ENCODE measurements around the gene ZNF385B. TPM values are rescaled to one million over a fixed set of nuclear protein-coding genes. Genes with fewer than 3 reads are reported as not detected.
A peak's percentile ranks its signal among the peaks of the same experiment; 100 is the strongest.

Gene ZNF385B
- total RNA-seq, 2 donors from 2014 or later = under 0.01 TPM; not detected in 1

DNA sequence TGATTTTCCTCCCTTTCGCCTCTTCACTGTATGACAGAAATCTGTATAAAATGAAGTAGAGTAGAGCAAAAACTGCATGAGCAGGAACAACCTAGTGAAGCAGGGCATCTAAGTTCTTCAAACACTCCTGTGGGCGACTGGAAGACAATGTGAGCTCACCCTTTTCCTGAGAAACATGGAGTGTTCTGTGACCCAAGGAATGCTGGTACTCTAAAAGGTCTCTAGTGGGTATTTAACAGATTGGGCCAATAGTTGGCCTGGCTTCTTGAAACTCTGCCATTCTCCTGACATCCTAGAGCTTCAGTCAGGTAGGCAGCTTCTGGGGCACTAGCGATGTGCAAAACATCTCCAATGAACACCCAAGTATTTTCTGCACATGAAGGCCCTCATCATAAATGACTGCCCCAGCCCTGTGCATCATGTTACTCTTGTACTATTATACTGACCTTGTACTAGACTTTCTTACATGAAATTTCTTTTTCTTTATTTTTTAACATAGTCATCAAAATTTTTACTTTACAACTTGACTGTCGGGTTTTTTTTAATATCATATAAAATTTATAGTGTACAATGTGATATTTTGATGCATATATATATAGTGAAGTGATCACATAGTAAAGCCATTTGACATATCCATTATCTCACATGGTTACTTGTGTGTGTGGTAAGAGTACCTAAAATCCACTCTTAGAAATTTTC lies 302.2 kb downstream of the ZNF385B start:
- intact Hi-C loops (cut with DNase I) = no loop called here
- DNase-seq = no peak
- TF ChIP-seq POLR2A (IDR thresholded peaks at IDR 0.05) = no peak
- TF ChIP-seq, protein P1, sequence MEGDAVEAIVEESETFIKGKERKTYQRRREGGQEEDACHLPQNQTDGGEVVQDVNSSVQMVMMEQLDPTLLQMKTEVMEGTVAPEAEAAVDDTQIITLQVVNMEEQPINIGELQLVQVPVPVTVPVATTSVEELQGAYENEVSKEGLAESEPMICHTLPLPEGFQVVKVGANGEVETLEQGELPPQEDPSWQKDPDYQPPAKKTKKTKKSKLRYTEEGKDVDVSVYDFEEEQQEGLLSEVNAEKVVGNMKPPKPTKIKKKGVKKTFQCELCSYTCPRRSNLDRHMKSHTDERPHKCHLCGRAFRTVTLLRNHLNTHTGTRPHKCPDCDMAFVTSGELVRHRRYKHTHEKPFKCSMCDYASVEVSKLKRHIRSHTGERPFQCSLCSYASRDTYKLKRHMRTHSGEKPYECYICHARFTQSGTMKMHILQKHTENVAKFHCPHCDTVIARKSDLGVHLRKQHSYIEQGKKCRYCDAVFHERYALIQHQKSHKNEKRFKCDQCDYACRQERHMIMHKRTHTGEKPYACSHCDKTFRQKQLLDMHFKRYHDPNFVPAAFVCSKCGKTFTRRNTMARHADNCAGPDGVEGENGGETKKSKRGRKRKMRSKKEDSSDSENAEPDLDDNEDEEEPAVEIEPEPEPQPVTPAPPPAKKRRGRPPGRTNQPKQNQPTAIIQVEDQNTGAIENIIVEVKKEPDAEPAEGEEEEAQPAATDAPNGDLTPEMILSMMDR (IDR thresholded peaks at IDR 0.05) = no peak
- Histone ChIP-seq H3K4me1 (peaks cover 38% of the 10 kb centered on the region), H3K4me3 (no peak overlapping the region), H3K36me3 (replicated peaks in 1 of 2; ENCODE audit: insufficient read depth in 1 of 2, low read depth in 2 of 2) (no peaks in the 10 kb centered on the region), H3K9me3 (no peaks in the 10 kb centered on the region), H3K27me3 (no peaks in the 10 kb centered on the region), H3K27ac (no peak overlapping the region)
- no peak for ATAC-seq
- WGBS, 2 donors = 88 to 94% methylated on average over 4 of the region's 4 CpGs

DNA sequence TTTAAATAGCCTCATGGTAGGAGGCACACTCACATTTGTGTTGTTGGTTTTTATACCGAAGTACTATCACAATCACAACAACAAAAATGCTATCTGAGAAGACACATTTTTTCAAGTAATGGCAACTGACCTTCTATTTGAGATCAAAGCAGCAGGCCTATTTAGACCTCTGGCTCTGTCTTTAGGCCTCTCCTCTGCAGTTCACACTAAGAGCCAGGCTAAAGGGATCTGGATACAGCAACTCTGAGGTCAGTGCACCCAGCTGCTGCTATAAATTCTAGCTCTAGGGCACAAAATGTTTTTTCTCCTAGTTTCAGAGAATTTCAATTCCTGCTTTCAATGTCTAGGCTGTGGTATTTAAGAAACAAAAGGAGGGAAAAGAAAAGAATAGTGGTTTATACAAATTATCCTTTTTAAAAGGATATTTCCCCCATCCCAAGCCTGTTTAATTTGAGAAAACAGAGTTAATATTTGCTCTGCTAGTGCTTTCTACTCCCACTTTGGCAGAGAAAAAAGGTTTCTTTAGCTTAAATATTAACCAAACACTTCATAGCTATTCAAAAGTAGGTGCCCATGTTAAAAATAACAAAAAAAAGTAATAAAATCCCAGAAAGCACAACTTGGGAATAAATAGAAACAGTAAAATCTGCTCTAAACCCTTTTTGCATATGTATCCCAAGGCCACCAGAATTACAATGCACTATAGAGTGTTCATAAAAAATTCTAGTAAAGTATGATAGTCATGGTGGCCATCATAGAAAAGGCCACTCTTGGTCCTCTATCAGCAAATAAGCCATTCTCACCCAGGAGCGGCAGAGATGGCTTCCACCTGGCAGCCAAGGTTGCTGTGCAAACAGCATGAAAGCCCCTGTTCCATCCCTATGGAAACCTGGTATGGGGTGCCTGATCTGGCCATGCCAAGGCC lies 303.1 kb downstream of the ZNF385B start:
- H3K36me3 ChIP-seq (replicated peaks in 1 of 2; ENCODE audit: insufficient read depth in 1 of 2, low read depth in 2 of 2) = no peaks in the 10 kb centered on the region
- H3K4me3 ChIP-seq = no peak overlapping the region
- H3K4me1 ChIP-seq = peaks cover 38% of the 10 kb centered on the region
- intact Hi-C loops (cut with DNase I) = no loop called here
- DNase-seq (peak in 3 of 4 donors; percentile 11 to 15 (median 14)), ATAC-seq (peak; percentile 69)
- TF ChIP-seq, protein P1 (IDR thresholded peaks at IDR 0.05) = no peak
- no peak for TF ChIP-seq POLR2A (IDR thresholded peaks at IDR 0.05)
- H3K27ac ChIP-seq = peak overlapping the region; percentile 33 to 65 (median 51)
- 28 to 31% methylated on average over 2 of the region's 2 CpGs for WGBS, 2 donors
- no peaks in the 10 kb centered on the region for H3K9me3 ChIP-seq
- no peaks in the 10 kb centered on the region for H3K27me3 ChIP-seq

DNA sequence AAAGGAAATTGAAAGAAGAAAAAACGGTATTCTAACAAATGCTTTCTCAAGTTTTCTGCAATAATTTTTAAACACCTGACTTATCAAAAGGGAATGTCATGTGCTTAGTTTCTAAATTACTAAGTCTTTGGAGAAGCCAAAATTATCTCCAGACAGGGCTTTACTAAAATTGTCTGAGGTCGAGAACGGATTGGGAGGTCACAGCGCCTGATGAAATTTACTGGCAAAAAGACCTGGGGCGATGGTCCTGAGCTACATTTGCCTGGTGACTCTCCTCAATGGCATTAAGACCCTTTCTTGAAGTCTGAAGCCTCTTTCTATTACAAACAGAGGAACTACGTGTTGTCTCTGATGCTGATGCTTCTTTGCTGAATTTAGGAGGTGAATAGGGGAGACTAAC lies 305.0 kb downstream of the ZNF385B start:
- ATAC-seq (no peak), DNase-seq (no peak)
- peaks cover 23% of the 10 kb centered on the region for H3K4me1 ChIP-seq
- H3K9me3 ChIP-seq = no peaks in the 10 kb centered on the region
- TF ChIP-seq, protein P1 (IDR thresholded peaks at IDR 0.05) = no peak
- no peak for TF ChIP-seq POLR2A (IDR thresholded peaks at IDR 0.05)
- no peaks in the 10 kb centered on the region for H3K36me3 ChIP-seq (replicated peaks in 1 of 2; ENCODE audit: insufficient read depth in 1 of 2, low read depth in 2 of 2)
- intact Hi-C loops (cut with DNase I) = no loop called here
- no peaks in the 10 kb centered on the region for H3K27me3 ChIP-seq
- WGBS, 2 donors = 92 to 93% methylated on average over 6 of the region's 6 CpGs
- H3K27ac ChIP-seq = no peak overlapping the region
- H3K4me3 ChIP-seq = no peak overlapping the region

DNA sequence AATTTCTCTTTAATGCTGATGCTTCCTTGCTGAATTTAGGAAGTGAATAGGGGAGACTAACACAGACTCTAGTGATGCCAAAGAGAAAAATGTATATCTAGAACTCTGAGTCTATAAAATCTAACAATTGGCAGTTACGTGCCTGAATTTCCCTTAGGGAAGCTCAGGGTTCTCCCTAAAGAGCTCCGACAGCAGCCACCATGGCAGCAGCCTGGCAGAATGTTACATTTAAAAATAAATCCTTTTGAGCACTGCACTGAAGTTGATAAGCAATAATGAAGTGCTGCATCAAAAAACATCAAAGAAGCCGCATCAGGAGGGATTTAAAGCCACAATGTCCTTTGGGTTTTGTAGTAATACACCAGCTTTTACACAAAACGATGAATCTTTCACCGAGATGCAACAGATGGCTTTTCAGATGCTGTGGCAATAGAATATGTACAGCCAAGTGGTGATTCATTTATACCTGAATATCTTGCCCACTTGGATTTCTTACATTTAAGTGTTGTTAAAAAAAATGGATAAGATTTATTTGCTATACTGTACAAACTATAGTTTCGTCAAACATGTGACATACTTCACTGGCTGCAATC lies 305.6 kb downstream of the ZNF385B start:
- 75 to 77% methylated on average over 6 of the region's 6 CpGs for WGBS, 2 donors
- Histone ChIP-seq H3K4me3 (no peak overlapping the region), H3K4me1 (peaks cover 16% of the 10 kb centered on the region), H3K9me3 (no peaks in the 10 kb centered on the region), H3K27ac (no peak overlapping the region), H3K36me3 (replicated peaks in 1 of 2; ENCODE audit: insufficient read depth in 1 of 2, low read depth in 2 of 2) (no peaks in the 10 kb centered on the region), H3K27me3 (no peaks in the 10 kb centered on the region)
- ATAC-seq = no peak
- no peak for DNase-seq
- intact Hi-C loops (cut with DNase I) = no loop called here
- TF ChIP-seq, protein P1 (IDR thresholded peaks at IDR 0.05) = no peak
- TF ChIP-seq POLR2A (IDR thresholded peaks at IDR 0.05) = no peak

Measured in body of pancreas (tissue), 4 donors.